H1 (cell line): ENCODE results near the gene ULK1. TPM values are rescaled to one million over a fixed set of nuclear protein-coding genes. Genes with fewer than 3 reads are reported as not detected.

Experiments used
- CTCF ChIA-PET: fragments of 300-600 bp; sonication (Branson Sonifier 250); formaldehyde crosslinking; loops from one replicate; lab custom pipeline; 2021; ENCODE audit not compliant: partially characterized antibody; lab: Charles Lee
- POLR2A ChIA-PET: fragments of 300-600 bp; sonication (Branson Sonifier 250); formaldehyde crosslinking; loops from one replicate; lab custom pipeline; 2021; ENCODE audit warnings: inconsistent platforms; ENCODE audit not compliant: partially characterized antibody; lab: Charles Lee
- DNase-seq, 2 experiments: peaks; one replicate each; pipeline versions ENCODE4 v3.0.0 to v3.0.0-alpha.2; 2010 to 2022; ENCODE audit warnings: low spot score in 2 of 2, low read depth in 1 of 2, mixed read lengths in 1 of 2
- FAIRE-seq: peaks from 2 replicates; lab custom pipeline; 2011; peaks lifted over from hg19 to GRCh38; lab: Jason Lieb, UNC
- H2AFZ ChIP-seq: 2 replicates; pipeline ENCODE4 v1.8.1; 2012; ENCODE audit warnings: low read length, inconsistent platforms
- H2AK5ac ChIP-seq: 2 replicates; pipeline ENCODE4 v1.6.1; 2013; ENCODE audit warnings: low read depth, low read length
- H2BK120ac ChIP-seq: replicated peaks from 2 replicates; pipeline ENCODE3; 2013; ENCODE audit warnings: low read depth, low read length, inconsistent platforms
- H2BK12ac ChIP-seq: 2 replicates; pipeline ENCODE4 v1.6.1; 2013; ENCODE audit warnings: low read depth, low read length
- H2BK15ac ChIP-seq: 2 replicates; pipeline ENCODE4 v1.6.1; 2013; ENCODE audit warnings: low read length
- H2BK20ac ChIP-seq: 2 replicates; pipeline ENCODE4 v1.6.1; 2013; ENCODE audit warnings: low read length
- H2BK5ac ChIP-seq: 2 replicates; pipeline ENCODE4 v1.6.1; 2013; ENCODE audit warnings: low read depth, low read length
- H3K14ac ChIP-seq: 2 replicates; pipeline ENCODE4 v1.6.1; 2013; ENCODE audit warnings: inconsistent platforms; ENCODE audit not compliant: insufficient read length
- H3K18ac ChIP-seq: 2 replicates; pipeline ENCODE4 v1.6.1; 2013; ENCODE audit warnings: low read length; ENCODE audit errors: extremely low read depth
- H3K23ac ChIP-seq: 2 replicates; pipeline ENCODE4 v1.6.1; 2013; ENCODE audit warnings: inconsistent platforms; ENCODE audit not compliant: insufficient read length
- H3K23me2 ChIP-seq: 2 replicates; pipeline ENCODE4 v1.6.1; 2013; ENCODE audit warnings: low read depth, low read length
- H3K27ac ChIP-seq: 2 replicates; pipeline ENCODE4 v1.6.1; 2011; ENCODE audit warnings: low read depth, low read length, inconsistent platforms
- H3K27me3 ChIP-seq, 4 experiments: replicated peaks in 1 of 4; 1 replicate in 1 of 4; 2 replicates in 3 of 4; pipeline versions ENCODE4 v1.6.1 to v1.8.1; 2011 to 2013; ENCODE audit warnings: low read length in 3 of 4, mild to moderate bottlenecking in 3 of 4, inconsistent platforms in 2 of 4, mixed read lengths in 2 of 4, moderate library complexity in 1 of 4; ENCODE audit not compliant: control insufficient read depth in 3 of 4, insufficient read depth in 3 of 4; ENCODE audit errors: extremely low read depth in 1 of 4
- H3K36me3 ChIP-seq, 4 experiments: 2 replicates each; pipeline versions ENCODE4 v1.6.1 to v1.8.1; 2011 to 2013; ENCODE audit warnings: mild to moderate bottlenecking in 4 of 4, low read length in 3 of 4, moderate library complexity in 2 of 4, control low read depth in 1 of 4, inconsistent platforms in 1 of 4; ENCODE audit not compliant: insufficient read depth in 4 of 4, control insufficient read depth in 2 of 4
- H3K4ac ChIP-seq: replicated peaks from 2 replicates; pipeline ENCODE3; 2013; ENCODE audit warnings: low read length, low read depth, mixed read lengths, inconsistent platforms; ENCODE audit not compliant: insufficient read length
- H3K4me1 ChIP-seq, 4 experiments: replicated peaks in 1 of 4; 1 replicate in 1 of 4; 2 replicates in 3 of 4; pipeline versions ENCODE4 v1.6.1 to v1.8.1; 2011 to 2013; ENCODE audit warnings: low read length in 3 of 4, inconsistent platforms in 2 of 4, mixed read lengths in 1 of 4; ENCODE audit not compliant: insufficient read depth in 4 of 4, control insufficient read depth in 3 of 4
- H3K4me2 ChIP-seq, 2 experiments: 2 replicates each; pipeline versions ENCODE4 v1.6.1 to v1.8.1; 2011 to 2013; ENCODE audit warnings: low read depth in 2 of 2, low read length in 2 of 2, control low read depth in 1 of 2, inconsistent platforms in 1 of 2, mild to moderate bottlenecking in 1 of 2; ENCODE audit not compliant: insufficient read depth in 1 of 2
- H3K4me3 ChIP-seq, 4 experiments: fragments of 200-600, 300-600 bp in 1 of 4; sonication (generic), shearing (Covaris generic), sonication (Bioruptor Twin) in 1 of 4; 2 replicates each; pipeline versions ENCODE4 v1.5.1 to v1.8.1; 2011 to 2016; ENCODE audit warnings: low read length in 4 of 4, low read depth in 3 of 4, control low read depth in 2 of 4, inconsistent platforms in 2 of 4, mild to moderate bottlenecking in 2 of 4, mixed read lengths in 1 of 4, moderate library complexity in 1 of 4; ENCODE audit not compliant: insufficient read depth in 2 of 4; ENCODE audit errors: extremely low read depth in 1 of 4
- H3K56ac ChIP-seq: replicated peaks from 2 replicates; pipeline ENCODE3; 2013; ENCODE audit warnings: low read depth, mild to moderate bottlenecking, mixed read lengths, low read length, inconsistent platforms; ENCODE audit not compliant: insufficient read length
- H3K79me1 ChIP-seq: 2 replicates; pipeline ENCODE4 v1.6.1; 2013; ENCODE audit warnings: low read depth, low read length, control low read depth
- H3K79me2 ChIP-seq, 2 experiments: 2 replicates each; pipeline versions ENCODE4 v1.6.1 to v1.8.1; 2012 to 2013; ENCODE audit warnings: low read length in 2 of 2, mild to moderate bottlenecking in 2 of 2, inconsistent platforms in 1 of 2; ENCODE audit not compliant: insufficient read depth in 2 of 2, control insufficient read depth in 1 of 2
- H3K9ac ChIP-seq, 4 experiments: replicated peaks in 1 of 4; 1 replicate in 1 of 4; 2 replicates in 3 of 4; pipeline versions ENCODE4 v1.6.1 to v1.8.1; 2011 to 2013; ENCODE audit warnings: low read depth in 3 of 4, low read length in 3 of 4, control low read depth in 2 of 4, mild to moderate bottlenecking in 2 of 4, moderate library complexity in 2 of 4, inconsistent platforms in 1 of 4; ENCODE audit errors: extremely low read depth in 1 of 4
- H3K9me3 ChIP-seq, 2 experiments: 2 replicates each; pipeline versions ENCODE4 v1.6.1 to v1.8.1; 2012 to 2013; ENCODE audit warnings: mild to moderate bottlenecking in 2 of 2, moderate library complexity in 2 of 2, control low read depth in 1 of 2, inconsistent platforms in 1 of 2, low read depth in 1 of 2, low read length in 1 of 2, mixed read lengths in 1 of 2; ENCODE audit not compliant: insufficient read depth in 2 of 2
- H4K20me1 ChIP-seq, 2 experiments: replicated peaks in 1 of 2; 2 replicates each; pipeline versions ENCODE3 to v1.8.1; 2011 to 2013; ENCODE audit warnings: inconsistent platforms in 2 of 2, low read length in 2 of 2, mild to moderate bottlenecking in 1 of 2; ENCODE audit not compliant: insufficient read depth in 2 of 2, control insufficient read depth in 1 of 2
- H4K5ac ChIP-seq: 2 replicates; pipeline ENCODE4 v1.6.1; 2013; ENCODE audit warnings: low read length, low read depth, mixed read lengths, inconsistent platforms; ENCODE audit not compliant: insufficient read length
- H4K8ac ChIP-seq: 2 replicates; pipeline ENCODE4 v1.8.0; 2013; ENCODE audit warnings: mild to moderate bottlenecking, moderate library complexity, low read length, inconsistent platforms; ENCODE audit not compliant: insufficient read depth; ENCODE audit errors: extremely low read depth
- H4K91ac ChIP-seq: replicated peaks from 2 replicates; pipeline ENCODE3; 2013; ENCODE audit warnings: low read length, mixed read lengths, inconsistent platforms; ENCODE audit not compliant: insufficient read length
- E2F6 ChIP-seq: IDR thresholded peaks from 2 replicates; pipeline ENCODE4 v1.6.1; 2012; ENCODE audit warnings: inconsistent platforms
- EGR1 ChIP-seq: IDR thresholded peaks from 2 replicates; pipeline ENCODE4 v1.6.1; 2011; ENCODE audit warnings: low read depth, low read length, borderline replicate concordance
- GABPA ChIP-seq: IDR thresholded peaks from 2 replicates; pipeline ENCODE4 v1.6.1; 2011; ENCODE audit warnings: mild to moderate bottlenecking, low read length, moderate library complexity, borderline replicate concordance; ENCODE audit not compliant: insufficient read depth
- KDM1A ChIP-seq: fragments of 200-600, 300-600 bp; sonication (generic); IDR thresholded peaks from 2 replicates; pipeline ENCODE4 v1.7.1; 2016; ENCODE audit warnings: mild to moderate bottlenecking, low read length, borderline replicate concordance
- KDM5A ChIP-seq: fragments of 200-600 bp; IDR thresholded peaks from 2 replicates; pipeline ENCODE4 v1.7.1; 2012; ENCODE audit warnings: mild to moderate bottlenecking, low read length, inconsistent platforms, mixed read lengths
- WGBS, 2 experiments: shearing (Covaris generic) in 1 of 2; methylation state at CpG; one replicate each; pipeline versions ENCODE4 v1.1.6 to v1.1.7; 2013 to 2015; ENCODE audit warnings: low lambda C conversion rate in 2 of 2, mixed read lengths in 2 of 2, inconsistent platforms in 1 of 2, low coverage in 1 of 2, missing lambda C conversion rate in 1 of 2; ENCODE audit not compliant: insufficient replicate concordance in 2 of 2, insufficient coverage in 1 of 2, insufficient read length in 1 of 2; ENCODE audit errors: extremely low coverage in 1 of 2, missing lambda C conversion rate in 1 of 2; 5-methylcytosine and 5-hydroxymethylcytosine counted together
- polyA plus RNA-seq, 7 experiments: library from polyadenylated mRNA; depleted of rRNA in 3 of 7; stranded (reverse) in 5 of 7; unstranded in 2 of 7; fragments of >200 nt in 5 of 7; fragments of 200-250 nt in 2 of 7; gene quantifications; 1 replicate in 5 of 7; 2 replicates in 1 of 7; 4 replicates in 1 of 7; pipeline versions ENCODE4 v1.2.1 to v1.2.3, GENCODE V29; 2011 to 2013; ENCODE audit warnings: missing spikeins in 2 of 7, mixed read lengths in 2 of 7
- total RNA-seq: library from RNA; stranded (reverse); fragmentation: NEBNext Ultra II Directional; extraction: Animal tissue kit (Norgen Biotek cat#: 25700); gene quantifications from 2 replicates; pipeline ENCODE4 v1.2.1, GENCODE V29; 2021

ULK1 gene
- total and polyA plus RNA-seq, 2 of the 8 experiments (the other 6 are each of a cell fraction or from before 2014, with no cell fraction given) = 13.0 to 44.1 TPM

- Histone ChIP-seq H3K36me3 (no peaks in the 10 kb centered on the region), H3K9ac (no peak overlapping the region)
- FAIRE-seq = no peak
Measured at GRCh38 chr12:131883521-131883900, 10.9 kb upstream of the ULK1 start.

More at GRCh38 chr12:131883521-131883900, 10.9 kb upstream of the ULK1 start:
- ChIA-PET CTCF (interaction anchor here (1.0 to 1.6 kb wide), 6 partner anchors 9 to 262 kb away, joined by 3 to 5 read pairs (median 4); no protein-coding TSS in a partner anchor), POLR2A (interaction anchor here (0.8 to 0.9 kb wide), 2 partner anchors 12 to 23 kb away, joined by 3 read pairs; no protein-coding TSS in a partner anchor)
- TF ChIP-seq KDM5A = no peak
- no peak for TF ChIP-seq E2F6
- TF ChIP-seq KDM1A = no peak
- TF ChIP-seq EGR1 = no peak
- no peak for TF ChIP-seq GABPA
- Histone ChIP-seq H2BK20ac (no peak overlapping the region), H4K5ac (no peak overlapping the region), H4K91ac (no peak overlapping the region), H3K4me3 (no peak overlapping the region), H2AK5ac (no peak overlapping the region), H3K4ac (no peak overlapping the region), H2BK15ac (no peak overlapping the region), H3K79me1 (no peaks in the 10 kb centered on the region), H4K20me1 (no peaks in the 10 kb centered on the region), H2BK12ac (no peak overlapping the region), H3K9me3 (peaks cover 4 to 5% of the 10 kb centered on the region in 2 experiments; a peak in 3 of 4 replicates), H3K23me2 (no peaks in the 10 kb centered on the region), H2AFZ (no peak overlapping the region), H4K8ac (no peak overlapping the region; the same call in 1 of the 2 replicates), H3K14ac (no peak overlapping the region), H3K56ac (no peak overlapping the region), H3K27ac (no peak overlapping the region), H2BK120ac (no peak overlapping the region), H3K18ac (no peak overlapping the region), H3K79me2 (no peaks in the 10 kb centered on the region), H3K4me1 (peaks cover 0 to 3% (median 0%) of the 10 kb centered on the region in 4 experiments; a peak in 2 of 7 replicates), H2BK5ac (no peak overlapping the region), H3K27me3 (no peaks in the 10 kb centered on the region), H3K23ac (no peak overlapping the region), H3K4me2 (no peak overlapping the region)
- 85% methylated on average over 4 of the region's 4 CpGs; no CpG with 5 or more reads in 1 of the 2 experiments for WGBS, 2 experiments
- DNase-seq = no peak
